Stimulated activated CD4-positive, alpha-beta T cell treated with anti-CD3 and anti-CD28 coated beads, Interleukin-1b, Interleukin-23, amount 100 ng/mL, for 24 hours (primary cell): ENCODE results near the gene RC3H1.
"Not testable (repeated sequence)": the region's sequence is repeated elsewhere in the genome, so short reads cannot be mapped to it uniquely, and the experiment has no call there.

Experiments
- DNase-seq, 4 experiments: peaks; one replicate each; pipeline ENCODE4 v3.0.0-alpha.2; 2020; ENCODE audit warnings: low read depth in 4 of 4, low spot score in 1 of 4

The RC3H1 gene

GRCh38 chr1:173960625-173961024 is 61.5 kb downstream of the RC3H1 start:
- DNase-seq = no peak

DNA sequence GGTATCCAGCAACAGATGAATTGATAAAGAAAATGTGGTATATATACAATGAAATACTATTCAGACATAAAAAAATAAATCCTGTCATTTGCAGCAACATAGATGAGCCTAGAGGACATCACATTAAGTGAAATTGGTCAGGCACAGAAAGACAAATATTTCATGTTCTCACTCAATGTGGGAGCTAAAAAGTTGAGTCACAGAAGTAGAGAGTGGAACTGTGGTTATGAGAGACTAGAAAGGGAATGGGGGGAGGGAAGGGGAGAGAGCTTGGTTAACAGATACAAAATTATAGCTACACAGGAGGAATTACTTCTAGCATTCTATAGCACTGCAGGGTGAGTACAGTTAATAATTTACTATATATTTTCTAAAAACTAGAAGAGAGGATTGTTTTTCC is 68.0 kb downstream of the RC3H1 start:
- DNase-seq = no peak

DNA sequence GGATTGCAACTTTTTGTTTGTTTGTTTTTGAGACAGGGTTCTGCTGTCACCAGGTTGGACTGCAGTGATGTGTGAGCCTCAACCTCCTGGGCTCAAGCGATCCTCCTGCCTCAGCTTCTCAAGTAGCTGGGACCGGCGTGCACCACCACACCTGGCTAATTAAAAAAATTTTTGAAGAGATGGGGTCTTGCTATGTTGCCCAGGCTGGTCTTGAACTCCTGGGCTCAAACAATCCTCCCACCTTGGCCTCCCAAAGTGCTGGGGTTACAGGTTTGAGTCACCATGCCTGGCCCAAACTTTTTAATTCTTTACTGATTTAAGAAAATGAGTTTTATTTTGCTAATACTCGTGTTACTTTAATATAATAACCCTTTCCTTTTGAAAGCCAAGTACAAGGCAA is 73.6 kb downstream of the RC3H1 start:
- DNase-seq = no peak

DNA sequence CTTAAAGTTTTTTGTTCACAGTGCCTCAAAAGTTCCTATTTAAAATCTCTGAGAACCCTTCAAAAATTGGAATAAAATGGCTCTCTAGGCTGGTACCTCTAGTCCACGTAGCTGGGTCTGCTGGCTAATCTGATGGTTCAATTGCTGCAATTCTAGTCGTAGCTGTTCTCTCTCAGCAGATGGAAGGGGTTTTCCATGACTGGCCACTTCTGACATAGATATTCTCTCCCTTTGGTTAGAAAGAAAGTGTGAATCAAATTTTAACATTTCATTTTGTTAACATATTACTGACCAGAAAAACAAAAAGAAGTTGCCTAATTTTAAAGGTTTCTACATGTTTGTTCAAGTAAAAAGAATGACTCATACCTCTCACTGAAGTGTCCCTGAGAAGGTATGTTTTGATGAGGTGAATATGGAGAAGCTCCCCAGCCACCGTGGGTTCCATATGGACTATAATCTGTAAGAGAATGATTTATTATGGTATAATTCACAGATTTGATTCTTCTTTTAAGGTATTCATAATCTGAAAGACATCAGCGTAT is 75.7 kb downstream of the RC3H1 start:
- DNase-seq = no peak

- no peak for DNase-seq
These were observed 85.1 kb downstream of the RC3H1 start for GRCh38 chr1:173937062-173937461.

GRCh38 chr1:173934440-173934839 is 87.7 kb downstream of the RC3H1 start:
- DNase-seq = no peak

DNA sequence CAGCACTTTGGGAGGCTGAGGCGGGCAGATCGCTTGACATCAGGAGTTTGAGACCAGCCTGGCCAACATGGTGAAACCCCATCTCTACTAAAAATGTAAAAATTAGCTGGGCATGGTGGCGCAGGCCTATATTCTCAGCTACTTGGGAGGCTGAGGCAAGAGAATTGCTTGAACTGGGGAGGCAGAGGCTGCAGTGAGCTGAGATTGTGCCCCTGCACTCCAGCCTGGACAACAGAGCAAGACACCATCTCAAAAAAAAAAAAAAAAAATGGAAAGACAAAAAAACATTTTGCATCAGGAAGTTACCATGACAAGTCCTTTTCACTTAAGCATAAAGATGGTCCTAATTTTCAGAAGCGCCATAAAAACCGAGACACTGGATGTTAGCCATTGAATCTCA is 91.6 kb downstream of the RC3H1 start:
- not testable (repeated sequence) for DNase-seq

GRCh38 chr1:173925306-173926242 is 96.6 kb downstream of the RC3H1 start:
- DNase-seq = no peak

- no peak for DNase-seq
These were observed 101.3 kb downstream of the RC3H1 start for GRCh38 chr1:173920861-173921260.

- DNase-seq = no peak
These were observed 104.3 kb downstream of the RC3H1 start for GRCh38 chr1:173917635-173918493.

GRCh38 chr1:173917149-173917548 is 105.0 kb downstream of the RC3H1 start, which contains the start of gene SERPINC1:
Gene SERPINC1 (minus strand): TSS chr1:173917327. CDS start chr1:173917259, 68 bp downstream.
- no peak for DNase-seq

DNA sequence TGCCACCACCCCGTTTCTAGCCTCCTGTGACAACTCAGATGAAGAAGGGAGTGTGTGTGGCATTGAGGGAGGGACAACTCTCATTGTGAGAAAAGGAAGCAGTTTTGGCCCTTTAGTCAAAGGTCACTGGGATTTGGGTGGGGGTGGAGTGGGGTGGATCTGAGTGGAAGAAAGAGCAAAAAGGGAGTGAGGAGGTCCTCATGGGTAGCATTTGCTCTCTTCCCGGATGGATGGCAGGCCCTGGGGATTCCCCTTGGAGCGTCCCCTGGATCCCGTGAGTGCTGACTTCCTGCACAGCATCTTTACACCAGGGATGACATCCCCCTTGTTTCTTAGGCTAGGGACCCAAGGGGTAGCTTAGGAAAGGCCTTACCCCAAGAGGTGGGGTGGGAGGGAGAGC is 105.5 kb downstream of the RC3H1 start:
- no peak for DNase-seq

DNA sequence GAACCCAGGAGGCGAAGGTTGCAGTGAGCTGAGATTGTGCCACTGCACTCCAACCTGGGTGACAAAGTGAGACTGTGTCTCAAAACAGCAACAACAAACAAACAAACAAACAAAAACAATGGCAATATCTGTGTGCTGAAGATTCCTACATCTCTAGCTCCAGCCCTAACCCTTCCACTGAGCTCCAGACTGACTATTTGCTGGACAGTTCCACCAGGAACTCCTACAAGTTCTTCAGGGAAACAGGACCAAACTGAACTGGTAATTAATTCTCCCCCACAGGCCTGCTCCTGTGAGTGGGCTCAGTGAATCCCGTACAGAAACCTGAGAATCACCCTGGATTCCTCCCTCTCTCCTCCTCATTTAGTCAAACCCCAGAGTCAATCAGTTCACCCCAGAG is 106.6 kb downstream of the RC3H1 start:
- DNase-seq = no peak

- peak in 1 of 4 experiments; percentile 9 for DNase-seq
These were observed 107.7 kb downstream of the RC3H1 start for GRCh38 chr1:173914366-173914871.

DNA sequence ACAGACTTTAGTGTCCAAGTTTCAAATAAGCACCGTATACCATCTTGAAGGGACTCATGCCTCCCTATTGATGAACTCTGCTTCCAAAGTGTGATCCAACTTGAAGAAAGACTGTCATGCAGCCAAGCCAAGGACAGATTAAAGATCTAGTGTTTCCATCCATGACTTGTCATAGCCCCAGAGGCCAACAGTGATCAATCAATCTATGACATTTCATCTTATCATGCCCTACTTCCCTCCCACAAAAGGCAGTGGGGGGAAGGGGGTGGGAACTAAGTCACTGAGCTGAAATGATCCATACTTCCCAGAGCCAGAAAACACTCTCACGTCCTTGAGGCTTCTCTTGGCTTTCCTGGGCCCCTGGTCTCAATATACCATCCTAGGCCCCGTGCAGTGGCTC is 109.0 kb downstream of the RC3H1 start:
- DNase-seq = no peak

DNA sequence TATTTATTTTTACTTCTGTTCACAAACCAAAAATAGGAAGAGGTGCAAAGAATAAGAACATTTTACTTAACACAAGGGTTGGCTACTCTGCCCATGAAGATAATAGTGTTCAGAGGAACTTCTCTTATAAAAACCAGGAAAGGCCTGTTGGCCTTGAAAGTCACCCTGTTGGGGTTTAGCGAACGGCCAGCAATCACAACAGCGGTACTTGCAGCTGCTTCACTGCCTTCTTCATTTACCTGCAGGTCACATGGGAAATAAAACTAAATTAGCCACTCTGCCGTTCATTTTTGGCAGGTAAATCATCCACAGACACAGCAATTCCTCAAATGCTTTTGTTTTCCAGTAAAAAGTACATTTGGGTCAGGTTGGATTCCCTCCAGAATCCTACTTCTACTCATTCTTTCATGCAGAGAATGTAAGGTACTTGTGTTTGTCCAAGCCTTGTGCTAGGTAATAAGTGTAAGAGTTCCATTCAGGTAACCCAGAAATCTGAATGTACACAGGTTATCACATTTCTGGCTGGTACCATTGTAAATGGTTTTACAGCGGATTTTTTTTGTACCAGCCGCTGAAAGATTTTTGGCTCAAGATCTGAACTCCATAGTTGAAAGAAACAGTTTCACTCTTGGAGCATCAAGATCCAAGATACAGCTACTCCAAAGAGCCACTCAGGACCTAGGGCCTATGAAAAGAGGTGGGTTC is 118.2 kb downstream of the RC3H1 start:
- no peak for DNase-seq

DNA sequence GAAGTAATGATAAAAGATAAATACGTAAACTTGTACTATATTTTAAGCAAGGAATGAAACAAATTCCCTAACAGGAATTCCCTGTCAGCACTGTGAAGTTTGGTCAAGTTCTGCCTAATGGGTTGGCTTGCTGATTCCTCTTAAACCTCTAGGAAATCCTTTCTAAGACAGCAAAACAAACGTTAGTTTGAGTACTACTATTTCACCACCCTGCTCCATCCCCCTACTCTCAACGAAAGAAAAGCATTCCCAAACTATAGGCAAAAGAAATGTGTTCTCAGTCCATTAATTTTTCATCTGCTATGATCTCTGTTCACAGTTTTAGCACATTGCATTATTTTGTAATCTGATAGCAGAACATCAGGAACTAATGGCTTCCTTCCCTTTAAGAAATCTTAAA is 121.2 kb downstream of the RC3H1 start:
- DNase-seq = no peak

DNA sequence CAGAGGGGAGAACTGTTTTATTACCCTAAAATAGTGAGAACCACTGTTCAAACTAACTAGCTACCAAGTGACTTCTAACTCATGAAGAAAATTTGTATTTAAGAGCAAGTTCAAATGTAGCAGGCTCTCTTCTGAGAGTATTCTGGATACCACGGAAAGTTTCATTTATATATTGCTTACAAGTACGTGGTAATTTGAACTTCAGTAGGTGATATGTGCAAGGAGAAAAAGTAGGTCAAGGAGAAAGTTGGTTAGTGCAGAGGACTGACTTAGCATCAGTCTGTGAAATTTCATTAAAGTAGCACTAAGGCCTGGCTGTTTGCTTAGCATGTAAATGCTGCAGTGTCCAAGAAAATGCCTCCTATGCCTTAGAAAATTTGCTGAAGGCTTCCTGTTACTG is 121.7 kb downstream of the RC3H1 start:
- DNase-seq = no peak

DNA sequence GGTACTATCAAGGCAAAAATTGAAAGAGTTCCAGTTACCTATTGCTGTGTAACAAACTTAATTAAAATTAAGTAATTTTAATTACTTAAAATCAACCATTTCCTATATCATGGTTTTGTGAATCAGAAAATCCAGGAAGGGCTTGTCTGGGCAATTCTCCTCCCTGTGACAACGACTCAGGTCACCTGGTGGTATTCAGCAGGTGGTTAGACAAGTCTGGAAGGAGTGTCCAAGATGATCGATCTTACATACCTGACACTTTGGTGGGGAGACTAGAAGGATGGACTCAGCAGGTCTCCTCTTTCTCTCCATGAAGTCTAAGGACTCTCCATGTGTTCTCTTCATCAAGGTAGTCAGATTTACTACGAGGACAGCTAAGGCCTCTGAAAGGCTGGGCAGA is 128.0 kb downstream of the RC3H1 start:
- DNase-seq = no peak

- DNase-seq = no peak
These were observed 128.5 kb downstream of the RC3H1 start for GRCh38 chr1:173893611-173894010.

DNA sequence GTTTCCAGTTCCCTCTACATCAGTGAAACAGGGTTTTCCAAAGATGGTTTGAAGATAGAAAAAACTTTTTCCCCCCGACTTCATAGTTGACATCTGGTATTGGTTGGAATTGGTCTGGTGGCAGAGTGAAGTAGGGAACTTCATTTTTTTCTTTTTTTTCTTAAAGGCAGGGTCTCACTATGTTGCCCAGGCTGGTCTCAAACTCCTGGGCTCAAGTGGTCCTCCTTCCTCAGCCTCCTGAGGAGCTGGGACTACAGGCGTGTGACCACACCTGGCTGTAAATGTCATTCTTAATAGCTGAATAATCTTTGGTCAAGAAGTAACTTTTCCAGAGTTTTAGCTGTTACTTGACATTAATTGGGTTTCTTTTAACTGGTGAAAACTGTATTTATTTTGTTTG is 132.3 kb downstream of the RC3H1 start:
- DNase-seq = no peak
